Measurements from ENCODE around the gene SLC28A1. TPM values are rescaled to one million over a fixed set of nuclear protein-coding genes. Genes with fewer than 3 reads are reported as not detected.

The SLC28A1 gene
- polyA plus RNA-seq, 1 donor (not counting 4 experiments of a cell fraction or from before 2014, with no cell fraction given), result not detected

- Histone ChIP-seq H3K4me3 (ENCODE audit: control insufficient read depth in 2 of 3, extremely low read depth in 1 of 3, insufficient read depth in 2 of 3, low read depth in 1 of 3, low read length in 3 of 3) (no peak overlapping the region), H2AFZ (ENCODE audit: control insufficient read depth, low read length) (no peak overlapping the region), H3K27me3 (ENCODE audit: control insufficient read depth, extremely low read depth, insufficient read depth, low read length) (no peaks in the 10 kb centered on the region), H3K9me3 (ENCODE audit: control insufficient read depth, low read depth, low read length) (no peaks in the 10 kb centered on the region), H3K27ac (ENCODE audit: control insufficient read depth, insufficient read depth, low read length) (no peak overlapping the region), H3K4me2 (ENCODE audit: control insufficient read depth, extremely low read depth, insufficient read depth, low read depth, low read length) (no peak overlapping the region), H4K20me1 (ENCODE audit: control insufficient read depth, extremely low read depth, insufficient read depth, low read length) (no peaks in the 10 kb centered on the region), H3K79me2 (ENCODE audit: control insufficient read depth, insufficient read depth, low read length) (no peaks in the 10 kb centered on the region), H3K36me3 (ENCODE audit: control insufficient read depth in 2 of 2, extremely low read depth in 1 of 2, insufficient read depth in 2 of 2, low read length in 2 of 2) (no peaks in the 10 kb centered on the region), H3K9me1 (ENCODE audit: control insufficient read depth, extremely low read depth, insufficient read depth, low read length) (peaks cover 2% of the 10 kb centered on the region), H3K9ac (ENCODE audit: control insufficient read depth, extremely low read depth, insufficient read depth, low read length) (no peak overlapping the region), H3K4me1 (ENCODE audit: control insufficient read depth, extremely low read depth, insufficient read depth, low read length) (no peaks in the 10 kb centered on the region)
- TF ChIP-seq EZH2 (IDR thresholded peaks at IDR 0.05; ENCODE audit: low read length) (no peak), CTCF (optimal IDR thresholded peaks at IDR 0.05 in 1 of 3, IDR thresholded peaks at IDR 0.05 in 1 of 3, conservative IDR thresholded peaks at IDR 0.05 in 1 of 3; ENCODE audit: extremely low read depth in 1 of 3, insufficient read depth in 2 of 3, low read length in 3 of 3) (no peak)
- FAIRE-seq, result no peak
- DNase-seq (ENCODE audit: low read depth, low spot score), result no peak
- dilution Hi-C loops (cut with MboI; ENCODE audit: extremely low pct_ligation_motif_present, low sequenced_read_pairs), result no loop called here
Observed at GRCh38 chr15:84869510-84869909, 15.0 kb upstream of the SLC28A1 start.

GRCh38 chr15:84871428-84871985 is 13.0 kb upstream of the SLC28A1 start:
- dilution Hi-C loops (cut with MboI; ENCODE audit: extremely low pct_ligation_motif_present, low sequenced_read_pairs), result no loop called here
- Histone ChIP-seq H3K4me3 (ENCODE audit: control insufficient read depth in 2 of 3, extremely low read depth in 1 of 3, insufficient read depth in 2 of 3, low read depth in 1 of 3, low read length in 3 of 3) (no peak overlapping the region), H3K79me2 (ENCODE audit: control insufficient read depth, insufficient read depth, low read length) (no peaks in the 10 kb centered on the region), H3K9ac (ENCODE audit: control insufficient read depth, extremely low read depth, insufficient read depth, low read length) (no peak overlapping the region), H3K4me1 (ENCODE audit: control insufficient read depth, extremely low read depth, insufficient read depth, low read length) (no peaks in the 10 kb centered on the region), H3K9me3 (ENCODE audit: control insufficient read depth, low read depth, low read length) (no peaks in the 10 kb centered on the region), H3K27ac (ENCODE audit: control insufficient read depth, insufficient read depth, low read length) (no peak overlapping the region), H2AFZ (ENCODE audit: control insufficient read depth, low read length) (no peak overlapping the region), H3K27me3 (ENCODE audit: control insufficient read depth, extremely low read depth, insufficient read depth, low read length) (no peaks in the 10 kb centered on the region), H3K9me1 (ENCODE audit: control insufficient read depth, extremely low read depth, insufficient read depth, low read length) (peaks cover 2% of the 10 kb centered on the region), H3K36me3 (ENCODE audit: control insufficient read depth in 2 of 2, extremely low read depth in 1 of 2, insufficient read depth in 2 of 2, low read length in 2 of 2) (no peaks in the 10 kb centered on the region), H4K20me1 (ENCODE audit: control insufficient read depth, extremely low read depth, insufficient read depth, low read length) (no peaks in the 10 kb centered on the region), H3K4me2 (ENCODE audit: control insufficient read depth, extremely low read depth, insufficient read depth, low read depth, low read length) (no peak overlapping the region)
- TF ChIP-seq CTCF (optimal IDR thresholded peaks at IDR 0.05 in 1 of 3, IDR thresholded peaks at IDR 0.05 in 1 of 3, conservative IDR thresholded peaks at IDR 0.05 in 1 of 3; ENCODE audit: extremely low read depth in 1 of 3, insufficient read depth in 2 of 3, low read length in 3 of 3) (peak in 1 of 3 experiments; percentile 15), EZH2 (IDR thresholded peaks at IDR 0.05; ENCODE audit: low read length) (no peak)
- FAIRE-seq, result no peak
- DNase-seq (ENCODE audit: low read depth, low spot score), result no peak

Measured in keratinocyte (primary cell).